ENCODE results near the gene OR1F1. TPM values are rescaled to one million over a fixed set of nuclear protein-coding genes. Genes with fewer than 3 reads are reported as not detected.
"Not testable (repeated sequence)": the region's sequence is repeated elsewhere in the genome, so short reads cannot be mapped to it uniquely, and the experiment has no call there.

OR1F1 gene
- total RNA-seq: not detected in 2 replicates

DNA sequence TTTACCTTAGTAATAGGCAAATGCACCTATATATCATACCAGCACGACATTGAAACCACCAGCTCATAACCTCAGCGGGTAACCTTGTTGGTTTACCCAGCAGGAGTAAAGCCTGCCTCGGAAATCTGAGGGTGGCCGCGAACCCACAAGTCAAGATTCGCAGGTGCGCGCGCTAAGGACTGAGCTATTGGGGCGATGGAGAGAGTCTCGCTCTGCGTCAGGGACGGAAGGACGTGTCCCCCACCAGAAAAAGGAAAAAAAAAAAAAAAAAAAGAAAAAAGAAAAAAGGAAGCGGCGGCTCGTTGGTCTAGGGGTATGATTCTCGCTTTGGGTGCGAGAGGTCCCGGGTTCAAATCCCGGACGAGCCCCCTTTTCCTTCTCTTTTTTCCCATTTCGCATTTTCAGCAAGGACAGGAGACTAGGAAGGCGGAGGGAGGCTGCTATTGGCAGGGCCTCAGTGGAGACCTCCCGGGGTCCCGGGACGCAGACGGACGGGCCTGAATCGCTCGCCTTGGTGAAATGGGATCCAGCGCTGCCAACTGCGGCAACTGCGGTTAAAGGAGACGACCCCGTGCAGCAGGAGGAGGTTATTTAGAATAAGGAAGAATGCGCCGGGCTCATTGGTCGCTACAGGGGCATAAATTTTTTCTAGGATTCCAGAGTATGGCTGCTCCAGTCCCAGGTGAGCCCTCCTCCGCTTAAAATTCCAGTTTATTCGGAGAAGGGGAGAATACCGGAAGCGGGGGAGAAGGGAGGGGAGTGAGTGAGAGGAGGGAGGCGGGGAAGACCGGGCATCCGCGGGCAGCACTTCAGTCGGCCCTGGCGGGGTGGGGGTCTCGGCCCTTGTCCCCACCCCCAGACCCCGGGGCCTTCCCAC is at the start of gene OR1F1:
TSS of gene OR1F1 (plus strand) at position 407 of the 877 bp plus-strand sequence.
- no peak for DNase-seq (ENCODE audit: low read depth)

DNA sequence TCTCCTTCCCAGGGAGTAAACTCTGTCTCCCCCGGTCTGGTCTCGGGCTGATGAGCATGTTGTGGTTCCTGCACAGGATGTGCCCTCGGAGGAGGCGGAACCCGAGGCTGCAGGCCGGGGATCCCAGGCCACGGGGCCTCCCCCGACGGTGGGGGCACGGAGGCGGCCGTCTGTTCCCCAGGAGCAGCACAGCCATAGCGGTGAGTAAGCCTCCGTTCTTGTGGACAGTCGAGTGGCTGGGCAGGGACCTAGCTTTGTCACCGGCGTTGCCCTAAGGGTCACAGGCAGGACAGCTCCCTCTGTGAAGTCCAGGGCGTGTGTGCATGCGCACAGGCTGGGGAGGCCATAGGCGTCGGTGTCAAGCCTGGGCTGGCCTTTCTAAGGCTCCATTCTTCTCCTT is 49.7 kb upstream of the OR1F1 start:
- no peak for DNase-seq (ENCODE audit: low read depth)

DNA sequence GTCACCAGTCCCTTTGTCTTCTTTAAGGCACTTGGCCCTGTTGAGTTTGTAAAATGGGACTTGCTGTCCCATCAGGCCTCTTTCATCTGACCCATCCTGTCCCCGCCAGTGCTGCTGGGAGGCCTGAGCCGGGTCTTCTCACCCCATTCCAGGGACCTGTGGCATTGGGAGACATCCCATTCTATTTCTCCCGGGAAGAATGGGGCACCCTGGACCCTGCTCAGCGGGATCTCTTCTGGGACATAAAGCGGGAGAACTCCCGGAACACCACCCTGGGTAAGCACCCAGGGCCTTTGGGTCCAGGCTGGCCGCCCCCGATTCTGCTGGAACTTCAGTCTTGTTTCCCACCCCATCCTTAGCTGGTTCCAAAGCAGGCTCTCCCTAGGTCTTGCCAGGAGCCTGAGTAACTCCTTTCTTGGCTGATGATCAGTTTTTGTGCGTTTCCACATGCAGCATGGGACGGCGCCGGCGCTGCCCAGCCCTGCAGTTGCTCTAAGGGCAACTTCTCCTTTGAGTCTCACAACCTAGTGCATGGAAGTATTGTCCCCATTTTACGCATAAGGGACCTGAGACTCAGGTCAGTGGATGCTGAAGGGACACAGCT is 49.1 kb upstream of the OR1F1 start:
- DNase-seq (ENCODE audit: low read depth): no peak

DNA sequence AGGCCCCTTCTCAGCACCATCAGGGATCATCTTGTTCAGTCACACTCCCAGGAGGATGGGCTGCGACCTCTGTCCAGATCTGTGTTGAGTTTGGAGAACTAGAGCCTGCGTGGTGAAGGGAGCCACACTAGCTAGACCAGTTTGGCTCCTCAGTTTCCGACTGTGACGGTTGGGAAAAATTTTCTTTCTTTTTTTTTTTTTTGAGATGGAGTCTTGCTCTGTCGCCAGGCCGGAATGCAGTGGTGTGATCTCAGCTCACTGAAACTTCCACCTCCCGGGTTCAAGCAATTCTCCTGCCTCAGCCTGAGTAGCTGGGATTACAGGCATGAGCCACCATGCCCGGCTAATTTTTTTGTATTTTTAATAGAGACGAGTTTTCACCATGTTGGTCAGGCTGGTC is 48.4 kb upstream of the OR1F1 start:
- not testable (repeated sequence) for DNase-seq (ENCODE audit: low read depth)

DNA sequence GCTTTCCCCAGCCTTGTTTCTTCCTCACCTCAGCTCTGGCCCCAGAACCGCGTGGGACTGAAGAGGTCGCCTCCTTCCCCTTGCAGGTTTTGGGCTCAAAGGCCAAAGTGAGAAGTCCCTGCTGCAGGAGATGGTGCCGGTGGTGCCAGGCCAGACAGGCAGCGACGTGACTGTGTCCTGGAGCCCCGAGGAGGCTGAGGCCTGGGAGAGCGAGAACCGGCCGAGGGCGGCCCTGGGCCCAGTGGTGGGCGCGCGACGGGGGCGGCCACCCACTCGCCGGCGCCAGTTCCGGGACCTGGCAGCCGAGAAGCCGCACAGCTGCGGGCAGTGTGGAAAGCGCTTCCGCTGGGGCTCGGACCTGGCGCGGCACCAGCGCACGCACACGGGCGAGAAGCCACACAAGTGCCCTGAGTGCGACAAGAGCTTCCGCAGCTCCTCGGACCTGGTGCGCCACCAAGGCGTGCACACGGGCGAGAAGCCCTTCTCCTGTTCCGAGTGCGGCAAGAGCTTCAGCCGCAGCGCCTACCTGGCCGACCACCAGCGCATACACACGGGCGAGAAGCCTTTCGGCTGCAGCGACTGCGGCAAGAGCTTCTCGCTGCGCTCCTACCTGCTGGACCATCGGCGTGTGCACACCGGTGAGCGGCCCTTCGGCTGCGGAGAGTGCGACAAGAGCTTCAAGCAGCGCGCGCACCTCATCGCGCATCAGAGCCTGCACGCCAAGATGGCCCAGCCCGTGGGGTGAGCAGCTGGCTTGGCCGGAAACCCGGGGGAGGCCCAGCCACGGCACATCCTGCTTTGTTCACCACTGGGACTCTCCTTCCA is 47.2 kb upstream of the OR1F1 start:
- no peak for DNase-seq (ENCODE audit: low read depth)

DNA sequence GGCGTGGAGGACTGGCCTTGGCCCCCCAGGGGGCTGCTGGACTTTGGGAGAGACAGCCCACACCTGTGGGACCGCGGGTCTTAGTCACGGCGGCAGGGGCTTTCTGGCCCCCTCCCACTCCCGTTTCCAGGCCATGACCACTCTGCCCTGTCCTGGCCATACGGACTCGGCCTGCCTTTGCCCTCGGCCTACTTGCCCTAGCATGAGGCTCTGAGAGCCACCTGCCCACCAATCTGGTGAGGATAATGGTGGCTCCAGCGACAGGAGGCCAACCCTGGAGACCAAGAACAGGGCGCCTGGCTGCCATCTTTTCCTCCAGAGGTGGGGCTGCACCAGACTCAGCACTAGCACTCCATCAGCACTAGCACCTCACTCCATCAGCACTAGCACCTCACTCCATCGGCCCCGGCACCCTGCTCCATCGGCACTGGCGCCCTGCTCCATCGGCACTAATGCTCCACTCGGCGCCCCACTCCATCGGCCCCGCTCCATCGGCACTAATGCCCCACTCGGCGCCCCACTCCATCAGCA is 46.2 kb upstream of the OR1F1 start:
- DNase-seq (ENCODE audit: low read depth): no peak

DNA sequence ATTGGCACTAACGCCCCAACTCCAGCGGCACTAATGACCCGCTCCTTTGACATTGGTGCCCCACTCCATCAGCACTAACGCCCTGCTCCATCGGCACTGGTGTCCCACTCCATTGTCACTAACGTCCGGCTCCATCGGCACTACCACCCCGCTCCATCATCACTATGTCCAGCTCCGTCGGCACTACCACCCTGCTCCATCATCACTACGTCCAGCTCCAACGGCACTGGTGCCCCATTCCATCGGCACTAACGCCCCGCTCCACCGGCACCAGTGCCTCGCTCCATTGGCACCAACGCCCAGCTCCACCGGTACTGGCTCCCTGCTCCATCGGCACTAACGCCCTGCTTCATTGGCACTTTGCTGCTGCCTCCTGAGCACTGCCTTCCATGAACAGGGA is 45.7 kb upstream of the OR1F1 start:
- no peak for DNase-seq (ENCODE audit: low read depth)

DNA sequence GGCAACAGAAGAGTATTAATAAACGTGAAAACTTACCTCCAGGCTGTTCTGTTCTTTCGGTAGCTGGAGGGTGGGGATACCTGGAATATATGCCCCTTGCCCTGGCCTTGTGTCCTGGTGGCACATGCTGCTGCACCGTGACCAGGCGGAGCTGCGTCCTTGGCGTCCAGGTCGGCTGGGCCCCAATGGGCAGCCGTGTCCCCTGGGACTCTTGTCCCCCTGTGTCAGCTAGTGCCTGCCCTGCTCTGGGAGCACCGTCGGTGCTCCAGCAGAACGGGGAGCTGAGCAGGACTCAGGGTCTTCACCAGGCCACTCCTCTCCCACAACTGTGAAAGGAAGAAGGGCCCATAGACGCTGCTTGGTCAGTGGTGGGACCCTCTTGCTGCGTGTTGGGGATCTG is 45.2 kb upstream of the OR1F1 start:
- no peak for DNase-seq (ENCODE audit: low read depth)

DNA sequence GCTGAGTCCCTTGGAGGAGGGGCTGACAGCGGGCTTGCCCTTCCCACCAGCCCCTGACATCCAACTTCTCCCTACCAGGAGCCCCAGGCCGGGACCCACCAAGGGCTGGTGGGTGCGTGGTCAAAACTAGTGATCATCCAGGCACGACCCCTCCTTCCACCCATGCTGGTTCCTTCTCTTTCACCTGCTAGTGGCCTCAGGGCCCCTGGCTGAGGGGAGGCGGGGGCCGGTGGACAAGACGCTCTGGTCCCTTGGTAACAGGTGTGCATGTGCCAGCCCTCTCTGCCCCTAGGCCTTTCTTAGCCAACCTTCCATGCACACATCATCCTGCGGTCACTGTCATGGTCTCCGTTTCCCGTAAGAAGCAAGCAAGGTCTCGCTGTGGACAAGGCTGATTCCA is 44.8 kb upstream of the OR1F1 start:
- no peak for DNase-seq (ENCODE audit: low read depth)

DNA sequence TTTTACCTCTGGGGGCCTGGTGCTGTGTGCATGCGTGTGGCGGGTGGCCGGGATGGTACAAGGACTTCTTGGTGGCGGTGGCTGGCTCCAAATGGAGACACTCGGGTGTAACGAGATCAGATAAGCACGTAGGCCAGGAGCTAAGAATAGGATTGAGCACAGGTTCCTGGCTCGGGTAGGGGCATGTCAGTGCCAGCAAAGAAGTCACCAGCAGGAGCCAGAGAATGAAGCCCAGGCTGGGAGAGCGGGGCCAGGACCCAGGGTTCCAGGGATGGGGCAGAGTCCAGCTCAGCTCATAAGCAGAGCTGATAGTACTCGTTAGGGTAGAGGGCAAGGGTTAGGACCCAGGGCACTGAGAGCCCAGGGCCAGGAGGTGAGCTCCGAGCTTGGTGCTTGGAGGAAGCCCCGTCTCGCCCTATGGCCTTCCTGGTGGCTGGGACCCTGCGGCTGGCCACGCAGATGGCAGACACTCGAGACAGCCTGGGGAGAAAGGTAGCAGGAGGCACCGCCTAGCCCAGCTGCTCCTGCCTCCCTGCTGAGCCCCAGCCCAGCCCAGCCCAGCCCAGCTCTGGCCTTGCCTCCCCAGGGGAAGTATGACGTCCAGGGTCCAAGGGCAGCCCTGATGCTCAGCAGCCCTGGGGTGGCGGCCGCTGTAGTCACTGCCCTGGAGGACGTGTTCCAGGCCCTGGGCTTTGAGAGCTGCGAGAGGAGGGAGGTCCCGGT is 44.2 kb upstream of the OR1F1 start:
- DNase-seq (ENCODE audit: low read depth): no peak

DNA sequence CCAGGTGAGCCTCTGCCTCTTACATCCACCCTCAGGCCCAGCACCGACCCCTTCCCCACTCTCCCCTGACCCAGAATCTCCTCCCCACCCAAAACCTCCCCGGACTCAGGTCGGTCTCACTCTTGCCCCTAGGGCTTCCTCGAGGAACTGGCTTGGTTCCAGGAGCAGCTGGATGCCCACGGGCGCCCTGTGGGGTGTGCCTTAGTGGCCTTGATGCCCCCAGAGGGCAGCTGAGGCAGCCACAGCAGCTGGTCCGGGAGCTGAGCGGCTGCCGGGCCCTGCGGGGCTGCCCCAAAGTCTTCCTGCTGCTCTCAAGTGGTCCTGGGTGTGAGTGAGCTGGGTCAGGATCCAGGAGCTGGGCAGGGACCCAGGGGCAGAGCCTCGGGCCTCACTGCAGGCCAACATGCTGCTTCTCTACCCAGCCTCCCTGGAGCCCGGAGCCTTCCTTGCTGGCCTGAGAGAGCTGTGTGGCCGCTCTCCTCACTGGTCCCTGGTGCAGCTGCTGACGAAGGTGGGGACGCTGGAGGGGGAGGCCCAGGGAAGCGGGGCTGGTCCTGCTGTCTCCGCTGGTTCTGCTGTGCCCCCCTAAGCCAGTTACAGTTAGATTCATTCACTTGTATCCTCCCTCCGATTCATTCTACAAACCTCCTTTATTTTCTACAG is 43.6 kb upstream of the OR1F1 start:
- DNase-seq (ENCODE audit: low read depth): no peak

DNA sequence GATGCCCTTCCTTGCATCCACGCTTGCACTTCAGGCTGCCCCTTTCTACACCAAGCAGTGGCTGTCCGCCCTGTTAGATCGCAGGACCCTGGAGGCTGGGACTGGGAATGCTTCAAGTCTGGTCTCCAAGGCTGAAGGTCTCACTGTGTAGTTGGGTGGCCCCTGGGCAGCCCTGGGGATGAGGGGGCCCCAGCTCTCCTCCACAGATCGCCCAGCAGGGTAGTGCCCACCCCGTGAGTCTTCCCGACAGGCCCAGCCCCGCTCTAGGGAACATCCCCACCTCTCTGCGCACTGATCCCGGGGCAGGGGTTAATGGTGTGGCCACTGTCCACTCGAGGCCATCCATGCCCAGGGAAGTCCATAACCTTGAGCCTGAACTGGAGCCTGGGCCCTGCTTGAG is 42.9 kb upstream of the OR1F1 start:
- DNase-seq (ENCODE audit: low read depth): no peak

DNA sequence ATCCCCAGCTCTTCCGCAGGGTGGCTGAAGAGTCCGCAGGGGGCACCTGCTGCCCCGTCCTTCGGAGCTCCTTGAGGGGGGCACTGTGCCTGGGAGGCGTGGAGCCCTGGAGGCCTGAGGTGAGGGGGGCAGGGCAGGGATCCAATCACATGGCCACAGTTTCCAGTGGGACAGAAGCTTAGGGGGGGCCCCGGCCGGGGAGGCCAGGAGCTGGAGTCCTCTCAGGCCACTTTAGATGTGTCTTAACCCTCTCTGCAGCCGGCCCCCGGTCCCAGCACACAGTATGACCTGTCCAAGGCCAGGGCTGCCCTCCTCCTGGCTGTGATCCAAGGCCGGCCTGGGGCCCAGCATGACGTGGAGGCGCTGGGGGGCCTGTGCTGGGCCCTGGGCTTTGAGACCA is 42.3 kb upstream of the OR1F1 start:
- DNase-seq (ENCODE audit: low read depth): no peak

DNA sequence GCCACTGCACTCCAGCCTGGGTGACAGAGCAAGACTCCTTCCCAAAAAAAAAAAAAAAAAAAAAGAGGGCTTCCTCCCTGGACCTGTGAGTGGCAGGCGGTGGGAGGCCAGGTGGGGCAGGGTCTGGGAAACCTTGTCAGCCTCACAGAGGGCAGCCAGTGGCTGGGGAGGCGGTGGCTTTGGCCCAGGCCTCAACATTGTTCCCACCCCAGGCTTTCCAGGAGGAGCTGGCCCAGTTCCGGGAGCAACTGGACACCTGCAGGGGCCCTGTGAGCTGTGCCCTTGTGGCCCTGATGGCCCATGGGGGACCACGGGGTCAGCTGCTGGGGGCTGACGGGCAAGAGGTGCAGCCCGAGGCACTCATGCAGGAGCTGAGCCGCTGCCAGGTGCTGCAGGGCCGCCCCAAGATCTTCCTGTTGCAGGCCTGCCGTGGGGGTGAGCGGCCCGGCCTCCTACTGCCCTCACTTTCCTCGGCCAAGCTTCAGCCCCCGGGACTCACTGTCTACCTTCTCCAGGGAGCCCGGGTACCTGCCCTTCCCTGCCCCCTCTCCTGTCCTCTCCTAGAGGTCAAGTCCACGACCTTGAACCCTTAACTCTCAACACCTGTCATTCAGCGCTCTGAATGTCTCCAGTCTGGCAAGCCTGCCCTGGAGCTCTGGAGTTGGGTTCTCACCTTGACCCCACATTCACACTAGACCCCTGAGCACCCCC is 40.8 kb upstream of the OR1F1 start:
- no peak for DNase-seq (ENCODE audit: low read depth)

DNA sequence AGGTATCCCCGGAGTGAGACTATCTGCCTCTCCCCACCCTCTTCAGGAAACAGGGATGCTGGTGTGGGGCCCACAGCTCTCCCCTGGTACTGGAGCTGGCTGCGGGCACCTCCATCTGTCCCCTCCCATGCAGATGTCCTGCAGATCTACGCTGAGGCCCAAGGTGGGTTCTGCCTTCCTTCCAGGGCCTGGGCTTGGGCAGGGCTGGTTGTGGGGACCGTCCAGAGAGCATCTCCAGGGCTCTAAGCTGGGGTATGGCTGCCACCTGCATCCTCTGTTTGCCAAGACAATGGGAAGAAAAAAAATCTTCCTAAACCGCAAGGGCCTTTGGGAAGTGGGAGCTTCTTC is 40.3 kb upstream of the OR1F1 start:
- DNase-seq (ENCODE audit: low read depth): no peak

DNA sequence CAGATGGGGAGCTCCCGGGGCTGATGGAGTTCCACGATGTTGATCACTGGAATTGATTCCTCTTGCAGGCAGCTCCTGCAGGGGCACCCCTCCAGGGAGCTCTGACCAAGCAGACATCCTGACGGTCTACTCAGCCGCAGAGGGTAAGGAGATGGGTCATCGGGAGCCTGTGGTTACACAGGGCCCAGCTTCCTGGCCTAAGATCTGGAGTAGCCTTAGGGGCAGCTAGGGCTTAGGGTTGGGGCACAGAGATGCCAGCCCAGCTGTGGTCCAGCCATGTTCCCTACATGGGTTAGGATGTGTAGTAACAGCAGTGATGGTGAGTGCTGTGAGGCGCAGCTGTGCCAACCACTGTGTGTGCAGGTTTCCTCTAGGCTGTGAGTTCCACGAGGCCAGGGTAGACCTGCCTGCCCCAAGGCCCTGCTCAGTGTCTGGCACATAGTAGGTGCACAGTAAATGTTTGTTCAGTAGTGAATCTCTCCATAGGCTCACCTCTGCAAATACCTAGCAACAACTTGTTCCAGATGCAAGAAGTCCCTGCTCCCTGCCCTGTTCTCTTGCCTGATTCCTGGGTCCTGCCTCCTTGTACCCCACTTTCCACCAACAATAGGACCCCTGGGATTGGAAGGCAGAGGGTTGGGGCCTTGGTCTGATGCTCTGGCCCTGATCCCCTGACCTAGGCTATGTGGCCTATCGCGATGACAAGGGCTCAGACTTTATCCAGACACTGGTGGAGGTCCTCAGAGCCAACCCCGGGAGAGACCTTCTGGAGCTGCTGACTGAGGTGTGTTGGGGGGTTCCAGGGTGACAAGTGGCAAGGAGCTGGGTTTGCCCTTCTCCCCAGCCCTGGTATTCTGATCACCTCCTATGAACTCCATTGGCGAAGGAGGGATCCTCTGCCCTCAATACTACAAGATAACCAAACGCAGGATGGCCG is 39.5 kb upstream of the OR1F1 start:
- no peak for DNase-seq (ENCODE audit: low read depth)

DNA sequence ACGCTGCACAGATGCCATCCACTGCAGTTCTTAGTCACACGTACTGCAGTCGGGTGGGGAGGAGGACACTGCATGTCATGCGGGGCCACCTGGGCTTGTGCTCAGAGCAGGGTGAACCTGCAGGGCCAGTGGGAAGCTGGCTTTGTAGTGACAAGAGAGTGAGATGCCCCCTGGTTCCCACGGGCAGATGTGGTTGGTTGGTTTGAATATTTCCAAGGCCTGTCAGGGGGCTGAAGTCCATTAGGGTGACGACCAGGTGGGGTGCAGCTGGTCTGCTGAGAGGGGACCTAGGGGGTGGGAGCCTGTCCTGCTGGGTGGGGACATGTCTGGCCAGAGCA is 38.8 kb upstream of the OR1F1 start:
- DNase-seq (ENCODE audit: low read depth): no peak

DNA sequence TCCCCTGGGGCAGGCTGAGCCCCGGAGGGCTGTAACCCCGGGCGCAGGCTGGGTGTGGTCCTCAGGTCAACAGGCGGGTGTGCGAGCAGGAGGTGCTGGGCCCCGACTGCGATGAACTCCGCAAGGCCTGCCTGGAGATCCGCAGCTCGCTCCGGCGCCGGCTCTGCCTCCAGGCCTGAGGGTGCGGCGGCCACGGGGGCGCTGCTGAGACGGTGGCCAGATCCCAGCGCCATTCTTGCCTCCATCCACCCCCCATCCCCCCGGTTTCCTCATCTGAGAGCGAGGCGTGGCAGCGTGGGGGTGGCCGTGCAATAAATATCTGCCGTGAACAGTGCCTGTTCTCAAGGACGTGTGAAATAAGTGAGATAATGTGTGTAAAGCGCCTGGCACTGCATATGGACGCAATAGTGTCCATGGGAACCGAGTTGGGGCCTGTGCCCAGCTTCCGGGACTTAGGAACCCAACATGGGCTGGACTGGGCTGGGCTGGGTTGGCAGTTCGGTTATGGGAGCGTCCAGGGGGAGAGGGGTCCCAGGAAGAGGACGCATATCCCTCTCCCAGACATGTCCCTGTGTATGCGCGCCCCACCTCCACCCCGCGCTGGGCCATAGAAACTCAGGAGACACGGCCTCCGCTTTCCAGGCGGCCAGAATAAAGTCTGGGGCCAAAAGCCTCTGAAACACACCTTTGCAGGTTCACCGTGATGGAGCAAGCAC is 38.2 kb upstream of the OR1F1 start:
- no peak for DNase-seq (ENCODE audit: low read depth)
